SH-SY5Y (cell line): ENCODE results near the gene ABCA4.

Experiments
- GATA2 ChIP-seq: IDR thresholded peaks from 2 replicates; pipeline ENCODE4 v1.6.1; 2011; ENCODE audit warnings: mild to moderate bottlenecking, low read depth, low read length
- GATA3 ChIP-seq: IDR thresholded peaks from 2 replicates; pipeline ENCODE4 v1.6.1; 2011; ENCODE audit warnings: low read depth, mild to moderate bottlenecking, low read length, moderate library complexity

- no peak for TF ChIP-seq GATA2
- no peak for TF ChIP-seq GATA3
These were observed 111.6 kb downstream of the ABCA4 start for GRCh38 chr1:94009304-94009703.
